Fibroblast of the conjunctiva (primary cell): ENCODE measurements around the gene CALM3.
"Not testable (repeated sequence)": the region's sequence is repeated elsewhere in the genome, so short reads cannot be mapped to it uniquely, and the experiment has no call there.

Experiments used
- DNase-seq: peaks from one replicate; pipeline ENCODE4 v3.0.0-alpha.2; 2010; ENCODE audit warnings: low read depth

The CALM3 gene

GRCh38 chr19:46601318-46602224, at the start of gene CALM3:
Gene CALM3, plus strand, starts transcription at chr19:46601330. Its CDS starts 105 bp downstream, at chr19:46601435.
- DNase-seq: no peak

- DNase-seq: no peak
These were observed 48.2 kb upstream of the CALM3 start for GRCh38 chr19:46552891-46553290.

GRCh38 chr19:46554161-46554560, 47.0 kb upstream of the CALM3 start:
- DNase-seq: no peak

DNA sequence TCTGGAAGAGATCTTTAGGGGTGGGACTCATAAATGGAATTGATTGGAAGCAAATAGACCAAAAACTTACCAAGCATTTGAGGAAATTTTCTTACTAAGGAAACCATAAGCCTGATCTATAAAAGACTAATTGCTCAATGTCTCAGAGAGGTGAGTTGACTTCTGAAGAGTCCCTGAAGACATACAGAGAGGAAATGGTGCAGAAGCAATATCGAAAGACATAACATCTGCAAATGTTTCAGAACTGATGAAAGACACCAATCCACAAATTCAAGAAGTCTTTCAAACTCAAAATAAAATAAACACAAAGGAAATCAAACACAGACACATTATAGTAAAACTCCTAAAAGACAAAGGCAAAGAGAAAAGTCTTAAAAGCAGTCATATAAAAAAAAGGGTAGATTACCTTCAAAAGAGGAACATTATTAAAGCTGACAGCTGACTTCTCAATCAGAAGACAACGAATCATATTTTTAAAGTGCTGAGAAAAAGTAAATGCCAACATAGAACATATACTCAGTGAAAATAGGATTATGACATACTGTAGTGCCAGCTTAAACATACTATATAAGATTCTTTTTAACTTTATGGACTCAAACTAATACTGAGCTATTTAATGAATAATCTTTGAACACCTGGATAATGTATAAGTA, 45.4 kb upstream of the CALM3 start:
- no peak for DNase-seq

GRCh38 chr19:46556471-46556870, 44.7 kb upstream of the CALM3 start:
- not testable (repeated sequence) for DNase-seq

DNA sequence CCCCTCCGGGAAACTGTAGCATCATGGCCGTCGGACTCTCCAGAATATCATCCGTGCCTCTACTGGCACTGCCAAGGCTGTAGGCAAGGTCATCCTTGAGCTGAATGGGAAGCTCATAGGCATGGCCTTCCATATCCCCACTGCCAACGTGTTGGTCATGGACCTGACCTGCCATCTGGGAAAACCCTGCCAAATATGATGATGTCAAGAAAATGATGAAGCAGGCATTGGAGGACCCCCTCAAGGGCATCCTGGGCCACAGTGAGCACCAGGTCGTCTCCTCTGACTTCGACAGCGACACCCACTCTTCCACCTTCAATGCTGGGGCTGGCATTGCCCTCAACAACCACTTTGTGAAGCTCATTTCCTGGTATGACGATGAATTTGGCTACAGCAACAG, 41.9 kb upstream of the CALM3 start:
- DNase-seq: no peak

GRCh38 chr19:46559675-46560074, 41.5 kb upstream of the CALM3 start:
- not testable (repeated sequence) for DNase-seq

DNA sequence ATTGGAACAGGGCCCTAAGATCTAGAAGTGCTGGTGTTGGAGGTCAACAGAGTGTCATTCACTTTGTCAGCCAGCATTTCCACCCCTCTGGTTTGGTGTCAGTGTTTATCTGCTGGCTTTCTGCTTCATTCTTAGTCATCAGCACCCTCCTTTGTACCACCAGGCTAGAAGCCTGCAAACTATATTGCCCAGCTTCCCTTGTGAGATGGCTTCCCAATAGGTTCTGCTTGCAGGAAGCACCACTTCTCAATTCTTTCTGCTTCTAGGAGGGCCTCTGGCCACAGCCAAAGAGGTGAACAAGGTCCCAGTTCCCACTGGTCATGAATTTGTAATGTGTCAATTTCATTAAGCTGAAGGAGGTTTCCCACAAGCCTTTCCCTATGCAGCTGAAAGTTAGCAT, 36.4 kb upstream of the CALM3 start:
- no peak for DNase-seq

DNA sequence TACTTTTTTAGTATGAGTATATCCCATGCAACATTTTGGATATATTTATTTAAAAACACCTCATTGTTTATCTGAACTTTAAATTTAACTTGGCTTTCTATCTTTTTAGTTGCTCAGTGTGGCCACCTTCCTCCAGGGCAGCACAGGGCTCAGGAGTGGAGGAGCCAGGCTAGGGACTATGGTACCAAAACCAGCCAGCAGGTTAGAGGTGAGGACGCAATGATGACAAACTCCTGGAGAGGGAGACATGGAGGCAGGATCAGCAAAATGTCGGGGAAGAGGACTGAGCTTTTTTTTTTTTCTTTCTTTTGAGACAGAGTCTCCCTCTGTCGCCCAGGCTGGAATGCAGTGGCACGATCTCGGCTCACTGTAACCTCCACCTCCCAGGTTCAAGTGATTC, 29.6 kb upstream of the CALM3 start:
- DNase-seq: no peak

DNA sequence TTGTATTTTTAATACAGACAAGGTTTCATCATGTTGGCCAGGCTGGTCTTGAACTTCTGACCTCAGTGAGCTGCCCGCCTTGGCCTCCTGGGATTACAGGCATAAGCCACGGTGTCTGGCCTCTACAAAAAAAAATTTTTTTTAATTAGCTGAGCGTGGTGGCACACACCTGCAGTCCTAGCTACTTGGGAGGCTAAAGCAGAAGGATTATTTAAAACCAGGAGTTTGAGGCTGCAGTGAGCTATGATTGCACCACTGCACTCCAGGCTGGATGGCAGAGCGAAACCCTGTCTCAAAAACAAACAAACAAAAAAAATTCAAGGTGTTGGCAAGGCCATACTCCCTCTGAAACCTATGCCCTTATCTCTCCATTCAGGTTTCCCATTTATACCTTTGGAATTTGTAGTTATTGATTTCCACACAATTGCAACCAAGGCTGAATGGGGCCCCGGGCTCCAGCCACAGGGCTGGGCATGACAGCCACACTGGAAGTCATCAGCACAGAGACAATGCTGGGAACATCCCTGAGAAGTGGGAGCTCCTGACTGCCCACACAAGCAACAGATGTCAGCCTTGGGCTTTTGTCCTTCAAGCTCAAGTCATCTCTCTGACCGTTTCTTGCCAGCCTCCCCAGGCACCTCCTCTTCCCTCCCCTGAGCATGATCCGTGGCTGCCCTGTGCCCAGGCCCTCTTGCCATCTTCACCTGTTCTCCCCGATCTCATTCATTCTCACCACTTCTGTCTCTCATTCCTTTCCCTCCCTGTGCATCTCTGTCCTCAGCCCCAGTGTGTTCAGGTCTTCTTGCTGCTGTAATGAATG, 27.2 kb upstream of the CALM3 start:
- no peak for DNase-seq

DNA sequence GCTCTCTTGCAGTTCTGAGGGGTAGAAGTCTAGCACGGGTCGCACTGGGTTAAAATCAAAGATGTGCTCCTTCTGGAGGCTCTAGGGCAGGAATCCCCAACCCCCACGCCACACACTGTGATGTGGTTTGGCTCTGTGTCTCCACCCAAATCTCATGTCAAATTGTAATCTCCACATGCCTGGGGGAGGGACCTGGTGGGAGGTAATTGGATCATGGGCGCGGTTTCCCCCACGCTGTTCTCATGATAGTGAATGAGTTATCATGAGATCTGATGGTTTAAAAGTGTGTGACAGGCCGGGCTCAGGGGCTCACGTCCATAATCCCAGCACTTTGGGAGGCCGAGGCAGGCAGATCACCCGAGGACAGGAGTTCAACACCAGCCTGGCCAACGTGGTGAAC, 26.6 kb upstream of the CALM3 start:
- no peak for DNase-seq

DNA sequence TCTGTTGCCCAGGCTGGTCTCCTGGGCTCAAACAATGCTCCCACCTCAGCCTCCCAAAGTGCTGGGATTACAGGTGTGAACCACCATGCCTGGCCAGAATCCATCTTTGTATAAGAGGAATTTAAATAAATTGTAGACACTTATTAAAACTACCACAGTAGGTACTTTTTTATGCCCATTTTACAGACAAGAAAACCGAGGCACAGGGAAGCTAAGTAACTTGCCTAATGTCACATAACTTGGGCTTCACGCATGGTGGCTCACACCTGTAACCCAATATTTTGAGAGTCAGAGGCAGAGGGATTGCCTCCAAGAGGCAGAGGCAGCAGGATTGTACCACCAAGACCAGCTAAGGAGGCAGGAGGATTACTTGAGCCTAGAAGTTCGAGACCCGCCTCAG, 22.7 kb upstream of the CALM3 start:
- no peak for DNase-seq

- DNase-seq: no peak
These were observed 21.7 kb upstream of the CALM3 start for GRCh38 chr19:46579361-46579879.

DNA sequence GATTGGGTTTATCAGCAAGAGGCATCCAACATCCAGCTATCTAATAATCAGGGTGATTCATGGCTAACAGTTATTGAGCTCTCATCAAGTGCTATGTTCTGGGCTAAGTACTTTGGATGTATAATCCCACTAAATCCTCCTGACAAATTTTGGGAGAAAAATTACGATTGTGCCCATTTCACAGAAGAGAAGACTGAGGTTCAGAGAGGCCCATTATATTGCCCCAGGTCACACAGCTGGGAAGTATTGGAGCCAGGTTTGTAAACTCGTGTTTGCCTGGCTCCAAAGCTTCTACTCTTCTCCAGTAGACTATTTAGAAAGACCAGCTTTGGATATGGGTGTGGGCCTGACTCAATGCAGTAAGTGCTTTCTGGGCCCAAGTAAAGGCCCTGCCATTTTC, 20.9 kb upstream of the CALM3 start:
- no peak for DNase-seq

DNA sequence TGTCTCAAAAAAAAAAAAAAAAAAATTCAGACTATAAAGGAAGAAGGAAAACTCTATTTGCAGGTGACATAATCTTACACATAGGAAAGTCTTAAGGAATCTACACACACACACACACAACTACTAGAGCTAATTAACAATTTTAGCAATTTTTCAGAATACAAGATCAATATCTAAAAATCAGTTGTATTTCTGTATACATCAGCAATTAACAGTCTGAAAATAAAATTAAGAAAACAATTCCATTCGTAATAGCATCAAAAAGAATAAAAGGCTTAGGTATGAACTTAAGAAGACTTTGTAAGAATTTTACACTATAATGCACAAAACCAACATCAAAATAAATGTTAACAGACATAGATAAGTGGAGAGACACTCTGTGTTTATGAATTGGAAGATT, 15.6 kb upstream of the CALM3 start:
- DNase-seq: no peak

DNA sequence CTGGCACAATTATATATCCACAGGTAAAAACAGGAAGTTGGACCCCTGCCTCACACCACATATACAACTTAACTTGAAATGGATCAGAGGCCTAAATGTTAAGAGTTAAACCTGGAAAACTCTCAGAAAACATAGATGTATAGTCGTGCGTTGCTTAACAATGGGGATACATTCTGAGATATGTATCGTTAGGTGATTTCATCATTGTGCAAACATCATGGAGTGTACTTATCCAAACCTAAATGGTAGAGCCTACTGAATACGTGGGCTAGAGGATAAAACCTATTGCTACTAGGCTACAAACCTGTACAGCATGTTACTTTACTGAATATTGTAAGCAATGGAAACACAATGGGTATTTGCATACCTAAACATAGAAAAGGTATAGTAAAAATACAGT, 14.8 kb upstream of the CALM3 start:
- DNase-seq: no peak

DNA sequence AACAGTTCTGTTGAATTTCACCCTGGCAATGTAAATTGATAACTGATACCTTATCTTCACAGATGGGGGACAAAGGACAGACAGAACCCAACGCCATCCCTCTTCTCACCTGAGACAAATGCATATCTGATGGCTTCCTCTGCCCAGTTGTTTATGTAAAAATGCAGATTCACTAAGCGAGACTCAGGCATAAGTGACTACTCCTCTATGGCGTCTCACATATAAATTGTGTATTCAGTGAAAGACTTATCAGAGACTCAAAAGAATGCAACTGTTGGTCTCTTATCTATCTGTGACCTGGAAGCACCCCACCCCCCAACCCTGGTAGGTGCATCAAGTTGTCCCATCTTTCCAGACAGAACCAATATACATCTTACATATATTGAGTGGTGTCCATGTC, 13.3 kb upstream of the CALM3 start:
- no peak for DNase-seq

GRCh38 chr19:46591254-46591653, 9.9 kb upstream of the CALM3 start:
- DNase-seq: no peak

DNA sequence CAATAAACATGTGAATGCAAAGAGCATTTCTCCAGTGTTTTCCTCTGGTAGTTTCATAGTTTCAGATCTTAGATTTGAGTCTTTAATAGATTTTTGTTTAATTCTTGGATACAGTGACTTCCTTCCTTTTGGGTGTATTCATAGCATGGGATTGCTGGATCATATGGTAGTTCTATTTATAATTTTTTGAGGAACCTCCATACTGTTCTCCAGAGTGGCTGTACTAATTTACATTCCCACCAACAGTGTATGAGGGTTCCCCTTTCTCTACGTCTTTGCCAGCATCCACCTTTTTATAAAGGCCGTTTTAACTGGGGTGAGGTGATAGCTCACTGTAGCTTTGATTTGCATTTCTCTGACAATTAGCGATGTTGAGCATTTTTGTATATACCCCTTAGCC, 9.3 kb upstream of the CALM3 start:
- DNase-seq: no peak

DNA sequence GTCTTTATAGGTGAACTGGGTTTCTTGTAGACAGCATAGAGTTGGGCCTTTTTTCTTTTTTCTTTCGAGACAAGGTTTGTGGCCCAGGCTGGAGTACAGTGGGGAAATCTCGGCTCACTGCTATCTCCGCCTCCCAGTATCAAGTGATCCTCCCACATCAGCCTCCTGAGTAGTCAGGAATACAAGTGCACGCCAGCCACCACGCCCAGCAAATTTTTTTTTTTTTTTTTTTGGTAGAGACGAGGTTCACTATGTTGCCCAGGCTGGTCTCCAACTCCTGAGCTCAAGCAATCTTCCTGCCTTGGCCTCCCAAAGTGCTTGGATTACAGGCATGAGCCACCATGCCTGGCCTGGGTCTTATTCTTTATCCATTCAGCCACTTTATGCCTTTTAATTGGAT, 5.1 kb upstream of the CALM3 start:
- DNase-seq: no peak

GRCh38 chr19:46598372-46598917, 2.7 kb upstream of the CALM3 start:
- no peak for DNase-seq

DNA sequence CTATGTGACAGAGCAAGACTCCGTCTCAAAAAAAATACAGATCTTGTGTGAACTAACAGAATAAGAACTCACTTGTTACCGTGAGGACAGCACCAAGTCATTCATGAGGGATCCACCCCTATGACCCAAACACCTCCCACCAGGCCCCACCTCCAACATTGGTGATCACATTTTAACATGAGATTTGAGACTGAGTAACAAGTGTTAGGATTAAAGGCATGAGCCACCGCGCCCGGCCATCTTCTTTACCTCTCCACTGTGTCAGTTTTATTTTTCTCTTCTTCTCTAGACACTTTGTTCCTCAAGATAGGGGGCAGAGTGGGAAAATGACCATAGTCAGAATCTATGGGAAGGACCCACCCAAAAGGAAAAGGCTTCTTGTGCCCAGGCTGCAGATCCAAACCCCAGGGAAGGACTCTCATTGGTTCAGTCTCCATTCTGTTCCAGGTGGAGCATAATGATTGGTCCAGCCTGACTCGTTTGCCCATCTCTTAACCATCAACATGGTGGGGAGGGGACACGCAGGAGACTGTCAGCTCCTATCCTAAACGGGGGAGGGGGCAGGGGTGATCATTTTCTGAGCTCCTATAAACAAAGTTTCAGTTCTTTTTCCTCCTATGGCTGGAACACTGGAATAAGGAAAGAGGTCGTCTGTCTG, 1.3 kb upstream of the CALM3 start:
- no peak for DNase-seq
